ENCODE measurements around the gene ADGRG1.

GRCh38 chr16:57664662-57665025 lies 36.2 kb downstream of the ADGRG1 start:
- TF ChIP-seq ZNF335 (tag by site-specific recombination; conservative IDR thresholded peaks at IDR 0.05) (no peak), CTCF (tag by site-specific recombination; IDR thresholded peaks at IDR 0.05) (no peak; the same call in 1 of the 2 replicates), YY1 (tag by site-specific recombination; IDR thresholded peaks at IDR 0.05) (no peak), REST (tag by site-specific recombination; IDR thresholded peaks at IDR 0.05) (no peak), ZSCAN30 (tag by site-specific recombination; IDR thresholded peaks at IDR 0.05) (no peak), ZFP3 (tag by site-specific recombination; IDR thresholded peaks at IDR 0.05; ENCODE audit: low read depth) (no peak), ZNF175 (tag by site-specific recombination; IDR thresholded peaks at IDR 0.05) (no peak), KLF16 (tag by site-specific recombination; IDR thresholded peaks at IDR 0.05) (no peak), BCL11A (tag by site-specific recombination; IDR thresholded peaks at IDR 0.05; ENCODE audit: low read depth) (no peak), ZNF600 (tag by site-specific recombination; IDR thresholded peaks at IDR 0.05) (no peak)
